ENCODE data around the gene CYBB. TPM values are rescaled to one million over a fixed set of nuclear protein-coding genes. Genes with fewer than 3 reads are reported as not detected.
A peak's percentile ranks its signal among the peaks of the same experiment; 100 is the strongest.

Gene CYBB
- polyA plus RNA-seq, 2 donors = 0.67 to 1.2 TPM

DNA sequence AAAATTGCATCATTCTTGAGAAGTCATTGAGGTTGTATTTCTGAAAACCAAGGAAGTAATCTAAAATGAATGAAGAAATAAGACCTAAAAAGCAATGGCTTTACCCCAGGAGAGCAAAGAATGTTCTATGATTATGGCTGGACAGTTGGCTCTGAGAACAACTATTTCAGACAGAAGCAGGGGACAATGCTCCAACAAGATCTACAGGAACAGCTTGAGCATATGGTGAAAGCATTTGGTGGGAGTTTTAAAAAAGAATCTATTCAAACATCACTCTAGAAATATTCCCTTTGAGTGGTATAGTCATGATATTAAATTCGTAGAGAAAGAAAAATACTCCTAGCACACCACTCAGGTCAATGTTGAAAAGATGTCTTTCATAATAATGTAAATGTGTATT lies 40.8 kb downstream of the CYBB start:
- no peaks in the 10 kb centered on the region for H3K4me1 ChIP-seq (ENCODE audit: control insufficient read depth in 2 of 2, insufficient read depth in 2 of 2, low read length in 1 of 2)
- H3K4me3 ChIP-seq (ENCODE audit: low read depth in 1 of 2, low read length in 2 of 2) = no peak overlapping the region
- H3K27me3 ChIP-seq (ENCODE audit: control insufficient read depth in 1 of 2, insufficient read depth in 2 of 2, low read length in 2 of 2) = no peaks in the 10 kb centered on the region
- no peaks in the 10 kb centered on the region for H3K9me3 ChIP-seq (ENCODE audit: control insufficient read depth in 2 of 2, insufficient read depth in 1 of 2, low read depth in 1 of 2, low read length in 1 of 2)
- H3K36me3 ChIP-seq (ENCODE audit: control insufficient read depth in 2 of 2, insufficient read depth in 2 of 2, low read length in 1 of 2) = no peaks in the 10 kb centered on the region
- H3K27ac ChIP-seq (ENCODE audit: low read depth in 2 of 2, low read length in 1 of 2) = no peak overlapping the region
- 69 to 93% methylated on average over 1 of the region's 1 CpG for WGBS, 2 donors

DNA sequence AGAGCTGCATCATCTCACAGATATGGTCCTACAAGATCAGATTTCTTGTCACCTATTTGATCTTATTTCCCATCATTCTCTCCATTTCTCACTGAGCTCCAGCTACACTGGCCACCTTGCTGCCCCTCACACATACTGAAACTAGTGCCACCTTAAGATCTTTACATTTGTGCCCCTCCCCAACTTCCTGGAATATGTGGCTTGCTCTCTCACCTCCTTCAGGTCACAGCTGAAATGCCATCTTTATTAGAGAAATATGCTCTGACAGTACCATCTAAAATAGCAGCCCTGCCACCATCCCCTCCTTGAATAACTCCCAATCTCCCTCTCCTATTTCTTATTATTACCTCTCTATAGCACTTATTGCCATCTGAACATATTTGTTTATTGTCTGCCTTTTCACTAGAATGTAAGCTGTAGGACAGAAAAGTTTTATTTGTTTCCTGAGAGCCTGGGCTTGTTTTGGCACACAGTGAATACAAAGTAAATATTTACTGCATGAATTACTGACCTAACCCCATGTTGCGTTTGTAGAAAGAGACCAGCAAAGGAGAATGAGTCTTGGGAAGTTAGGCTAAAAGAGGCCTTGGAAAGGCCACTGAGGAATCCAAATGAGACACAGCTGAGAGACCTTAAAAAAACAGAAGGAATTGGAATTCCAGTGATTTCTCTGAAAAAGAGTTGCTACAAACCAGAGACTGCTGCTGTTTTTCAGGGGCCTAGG lies 44.8 kb downstream of the CYBB start:
- Histone ChIP-seq H3K4me3 (ENCODE audit: low read depth in 1 of 2, low read length in 2 of 2) (no peak overlapping the region), H3K27me3 (ENCODE audit: control insufficient read depth in 1 of 2, insufficient read depth in 2 of 2, low read length in 2 of 2) (no peaks in the 10 kb centered on the region), H3K9me3 (ENCODE audit: control insufficient read depth in 2 of 2, insufficient read depth in 1 of 2, low read depth in 1 of 2, low read length in 1 of 2) (no peaks in the 10 kb centered on the region), H3K4me1 (ENCODE audit: control insufficient read depth in 2 of 2, insufficient read depth in 2 of 2, low read length in 1 of 2) (no peaks in the 10 kb centered on the region), H3K27ac (ENCODE audit: low read depth in 2 of 2, low read length in 1 of 2) (no peak overlapping the region), H3K36me3 (ENCODE audit: control insufficient read depth in 2 of 2, insufficient read depth in 2 of 2, low read length in 1 of 2) (no peaks in the 10 kb centered on the region)
- WGBS, 2 donors = 52 to 62% methylated on average over 1 of the region's 1 CpG

DNA sequence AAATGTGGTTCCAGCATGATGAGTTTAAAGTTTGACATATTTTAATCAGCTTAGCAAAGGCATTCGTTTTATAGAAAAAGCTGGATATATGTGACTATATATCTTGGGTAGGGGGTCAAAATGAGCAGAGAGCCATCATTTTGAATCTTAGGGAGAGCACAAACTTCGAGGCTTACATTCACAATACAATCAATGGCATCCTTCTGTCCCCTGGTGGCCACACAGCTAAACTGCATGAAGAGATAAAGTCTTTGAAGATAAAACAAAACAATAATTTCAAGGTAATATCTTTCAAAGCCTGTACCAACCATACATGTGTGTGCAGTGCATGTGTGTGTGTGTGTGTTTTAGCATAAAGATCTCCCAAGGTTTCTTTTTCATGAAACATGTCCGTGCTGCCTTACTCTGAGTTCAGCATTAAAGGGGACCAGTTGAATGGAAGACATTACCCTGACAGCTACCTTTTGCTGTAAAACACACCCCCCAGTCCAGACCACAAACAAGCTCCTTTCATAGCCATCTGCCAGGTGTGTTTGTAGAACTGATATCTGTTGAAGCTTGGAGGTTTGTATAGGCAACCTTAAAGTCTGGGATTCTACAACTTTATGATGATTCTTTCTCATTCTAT lies 45.5 kb downstream of the CYBB start:
- no peak overlapping the region for H3K4me3 ChIP-seq (ENCODE audit: low read depth in 1 of 2, low read length in 2 of 2)
- H3K9me3 ChIP-seq (ENCODE audit: control insufficient read depth in 2 of 2, insufficient read depth in 1 of 2, low read depth in 1 of 2, low read length in 1 of 2) = no peaks in the 10 kb centered on the region
- no peak overlapping the region for H3K27ac ChIP-seq (ENCODE audit: low read depth in 2 of 2, low read length in 1 of 2)
- H3K27me3 ChIP-seq (ENCODE audit: control insufficient read depth in 1 of 2, insufficient read depth in 2 of 2, low read length in 2 of 2) = no peaks in the 10 kb centered on the region
- no peaks in the 10 kb centered on the region for H3K36me3 ChIP-seq (ENCODE audit: control insufficient read depth in 2 of 2, insufficient read depth in 2 of 2, low read length in 1 of 2)
- H3K4me1 ChIP-seq (ENCODE audit: control insufficient read depth in 2 of 2, insufficient read depth in 2 of 2, low read length in 1 of 2) = no peaks in the 10 kb centered on the region
- WGBS, 2 donors = 2 to 7% methylated on average over 3 of the region's 3 CpGs

DNA sequence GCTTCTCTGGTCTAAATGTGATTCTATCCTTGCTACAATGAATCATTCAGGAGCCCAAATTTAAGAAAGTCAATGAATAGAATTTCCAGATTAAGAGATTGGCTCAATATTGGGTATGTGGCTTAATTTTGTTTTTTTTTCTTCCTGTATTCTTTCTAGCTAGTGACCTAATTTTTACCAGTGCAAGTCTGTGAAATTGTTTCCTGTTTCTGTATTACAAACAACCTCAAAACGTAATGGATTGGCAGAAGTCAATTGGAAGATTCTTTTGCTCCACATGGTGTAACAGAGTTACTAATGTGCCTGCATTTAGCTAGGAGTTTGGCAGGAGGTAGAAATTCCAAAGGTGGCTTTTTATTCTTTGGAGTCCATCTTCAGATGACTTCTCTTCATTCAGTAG lies 49.9 kb downstream of the CYBB start:
- 39 to 47% methylated on average over 1 of the region's 1 CpG for WGBS, 2 donors
- H3K27ac ChIP-seq (ENCODE audit: low read depth in 2 of 2, low read length in 1 of 2) = no peak overlapping the region

DNA sequence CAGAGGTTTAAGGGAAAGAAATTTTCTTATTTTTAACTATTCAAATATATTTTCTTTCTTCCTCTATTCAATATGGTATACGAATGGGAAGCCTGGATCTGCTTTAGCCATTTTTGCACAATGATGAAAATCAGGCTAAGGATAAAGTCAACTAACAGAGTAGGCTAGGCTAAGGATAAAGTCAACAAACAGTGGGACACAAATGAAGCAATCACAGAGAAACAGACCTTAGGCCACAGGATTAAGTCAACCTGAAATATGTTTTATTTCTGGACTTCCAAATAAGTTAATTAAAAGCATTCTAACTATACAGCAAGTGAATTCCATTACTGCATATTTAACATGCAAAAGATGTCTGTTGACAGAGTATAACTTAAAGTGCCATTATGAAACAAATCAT lies 50.5 kb downstream of the CYBB start:
- no peak overlapping the region for H3K27ac ChIP-seq (ENCODE audit: low read depth in 2 of 2, low read length in 1 of 2)
- H3K4me1 ChIP-seq (ENCODE audit: control insufficient read depth in 2 of 2, insufficient read depth in 2 of 2, low read length in 1 of 2) = no peaks in the 10 kb centered on the region
- H3K36me3 ChIP-seq (ENCODE audit: control insufficient read depth in 2 of 2, insufficient read depth in 2 of 2, low read length in 1 of 2) = no peaks in the 10 kb centered on the region
- 58 to 97% methylated on average over 1 of the region's 1 CpG for WGBS, 2 donors
- H3K9me3 ChIP-seq (ENCODE audit: control insufficient read depth in 2 of 2, insufficient read depth in 1 of 2, low read depth in 1 of 2, low read length in 1 of 2) = no peaks in the 10 kb centered on the region
- H3K27me3 ChIP-seq (ENCODE audit: control insufficient read depth in 1 of 2, insufficient read depth in 2 of 2, low read length in 2 of 2) = no peaks in the 10 kb centered on the region
- no peak overlapping the region for H3K4me3 ChIP-seq (ENCODE audit: low read depth in 1 of 2, low read length in 2 of 2)

More for the DNA sequence above, 49.9 kb downstream of the CYBB start:
- H3K27me3 ChIP-seq (ENCODE audit: control insufficient read depth in 1 of 2, insufficient read depth in 2 of 2, low read length in 2 of 2) = no peaks in the 10 kb centered on the region
- H3K4me3 ChIP-seq (ENCODE audit: low read depth in 1 of 2, low read length in 2 of 2) = no peak overlapping the region
- no peaks in the 10 kb centered on the region for H3K36me3 ChIP-seq (ENCODE audit: control insufficient read depth in 2 of 2, insufficient read depth in 2 of 2, low read length in 1 of 2)
- H3K9me3 ChIP-seq (ENCODE audit: control insufficient read depth in 2 of 2, insufficient read depth in 1 of 2, low read depth in 1 of 2, low read length in 1 of 2) = no peaks in the 10 kb centered on the region
- no peaks in the 10 kb centered on the region for H3K4me1 ChIP-seq (ENCODE audit: control insufficient read depth in 2 of 2, insufficient read depth in 2 of 2, low read length in 1 of 2)

DNA sequence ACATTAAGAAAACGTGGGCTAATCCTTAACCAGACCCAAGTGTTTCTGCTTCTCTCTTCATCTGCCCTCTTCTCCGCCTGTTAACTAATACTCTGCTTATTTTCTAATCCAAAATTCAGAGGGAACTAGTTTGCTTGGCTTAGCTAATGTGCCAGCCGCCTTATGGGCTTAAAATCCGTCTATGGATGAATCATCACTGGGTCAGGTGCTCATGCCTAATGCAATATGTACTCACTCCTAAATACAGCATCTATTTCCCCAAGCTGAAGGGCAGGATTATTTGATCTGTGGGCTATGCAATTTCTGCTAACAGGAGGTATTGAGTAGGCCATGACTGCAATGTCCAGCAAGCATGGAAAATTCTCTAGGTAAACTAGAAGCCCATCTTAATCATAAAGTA lies 55.1 kb downstream of the CYBB start:
- no peak overlapping the region for H3K4me3 ChIP-seq (ENCODE audit: low read depth in 1 of 2, low read length in 2 of 2)
- H3K9me3 ChIP-seq (ENCODE audit: control insufficient read depth in 2 of 2, insufficient read depth in 1 of 2, low read depth in 1 of 2, low read length in 1 of 2) = no peaks in the 10 kb centered on the region
- H3K27ac ChIP-seq (ENCODE audit: low read depth in 2 of 2, low read length in 1 of 2) = no peak overlapping the region
- peaks cover 0 to 2% of the 10 kb centered on the region in 2 donors for H3K36me3 ChIP-seq (ENCODE audit: control insufficient read depth in 2 of 2, insufficient read depth in 2 of 2, low read length in 1 of 2)
- no peaks in the 10 kb centered on the region for H3K27me3 ChIP-seq (ENCODE audit: control insufficient read depth in 1 of 2, insufficient read depth in 2 of 2, low read length in 2 of 2)
- H3K4me1 ChIP-seq (ENCODE audit: control insufficient read depth in 2 of 2, insufficient read depth in 2 of 2, low read length in 1 of 2) = no peaks in the 10 kb centered on the region
- 54 to 59% methylated on average over 4 of the region's 4 CpGs for WGBS, 2 donors

DNA sequence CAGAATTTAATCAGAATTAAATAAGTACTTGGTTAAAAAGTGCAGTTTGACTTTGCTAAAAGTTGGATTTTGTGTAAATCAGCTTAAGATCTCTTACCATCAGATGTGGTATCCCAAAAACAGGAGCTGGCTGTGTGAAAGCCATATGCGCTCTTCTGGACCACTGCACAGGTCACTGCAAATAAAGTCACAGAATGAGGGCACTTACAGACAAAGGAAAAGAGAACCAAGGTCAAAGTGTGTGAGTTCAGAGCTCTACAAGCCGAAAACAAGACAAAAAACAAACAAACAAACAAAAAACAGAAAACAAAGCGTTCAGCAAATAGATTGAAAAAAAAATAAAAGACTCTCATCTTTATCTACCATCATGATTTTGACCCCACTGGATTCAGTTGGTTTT lies 61.1 kb downstream of the CYBB start:
- H3K4me3 ChIP-seq (ENCODE audit: low read depth in 1 of 2, low read length in 2 of 2) = no peak overlapping the region
- H3K27me3 ChIP-seq (ENCODE audit: control insufficient read depth in 1 of 2, insufficient read depth in 2 of 2, low read length in 2 of 2) = no peaks in the 10 kb centered on the region
- H3K36me3 ChIP-seq (ENCODE audit: control insufficient read depth in 2 of 2, insufficient read depth in 2 of 2, low read length in 1 of 2) = peaks cover 0 to 2% of the 10 kb centered on the region in 2 donors
- H3K4me1 ChIP-seq (ENCODE audit: control insufficient read depth in 2 of 2, insufficient read depth in 2 of 2, low read length in 1 of 2) = no peaks in the 10 kb centered on the region
- H3K9me3 ChIP-seq (ENCODE audit: control insufficient read depth in 2 of 2, insufficient read depth in 1 of 2, low read depth in 1 of 2, low read length in 1 of 2) = no peaks in the 10 kb centered on the region
- no peak overlapping the region for H3K27ac ChIP-seq (ENCODE audit: low read depth in 2 of 2, low read length in 1 of 2)
- 79 to 96% methylated on average over 3 of the region's 3 CpGs for WGBS, 2 donors

DNA sequence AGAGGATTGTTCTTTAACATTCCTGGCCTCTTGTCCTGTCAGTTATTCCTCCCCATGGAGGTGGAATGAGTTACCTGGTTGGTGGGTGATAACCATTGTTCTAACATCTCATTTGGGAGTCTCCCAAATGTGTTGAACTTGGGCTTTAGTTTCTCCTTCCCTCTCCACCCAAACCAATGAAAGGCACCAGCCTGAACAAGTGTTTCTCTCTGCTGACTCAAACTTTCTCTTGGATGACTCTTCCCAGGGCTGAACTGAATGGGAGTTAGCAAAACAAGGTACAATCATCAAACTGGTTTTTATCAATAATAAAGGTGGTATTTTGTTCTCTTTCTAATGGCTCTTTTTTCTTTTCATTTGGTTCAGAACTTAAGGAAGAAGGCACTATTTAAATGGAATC lies 64.8 kb downstream of the CYBB start:
- peaks cover 0 to under 1% of the 10 kb centered on the region in 2 donors for H3K27me3 ChIP-seq (ENCODE audit: control insufficient read depth in 1 of 2, insufficient read depth in 2 of 2, low read length in 2 of 2)
- no peaks in the 10 kb centered on the region for H3K4me1 ChIP-seq (ENCODE audit: control insufficient read depth in 2 of 2, insufficient read depth in 2 of 2, low read length in 1 of 2)
- no peaks in the 10 kb centered on the region for H3K9me3 ChIP-seq (ENCODE audit: control insufficient read depth in 2 of 2, insufficient read depth in 1 of 2, low read depth in 1 of 2, low read length in 1 of 2)
- H3K4me3 ChIP-seq (ENCODE audit: low read depth in 1 of 2, low read length in 2 of 2) = no peak overlapping the region
- no peak overlapping the region for H3K27ac ChIP-seq (ENCODE audit: low read depth in 2 of 2, low read length in 1 of 2)
- H3K36me3 ChIP-seq (ENCODE audit: control insufficient read depth in 2 of 2, insufficient read depth in 2 of 2, low read length in 1 of 2) = no peaks in the 10 kb centered on the region

DNA sequence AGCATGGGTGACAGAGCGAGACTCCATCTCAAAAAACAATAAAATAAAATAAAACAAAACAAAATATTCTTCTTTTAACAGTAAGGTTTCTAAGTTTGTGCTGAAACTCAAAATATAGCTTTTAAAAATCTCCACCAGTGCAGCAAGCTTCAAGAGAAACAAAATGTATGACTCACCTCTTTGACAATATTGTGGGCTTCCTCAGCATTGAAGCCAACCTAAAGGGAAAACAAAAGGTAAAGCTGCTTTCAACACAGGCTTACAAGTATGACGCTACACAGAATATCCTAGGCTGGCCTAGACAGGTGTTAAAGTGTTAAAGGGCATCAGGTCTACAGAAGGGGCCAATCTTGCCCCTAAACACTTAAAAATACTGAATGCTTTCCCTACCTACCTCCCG lies 66.3 kb downstream of the CYBB start:
- WGBS, 2 donors = 61 to 65% methylated on average over 3 of the region's 3 CpGs
- H3K27me3 ChIP-seq (ENCODE audit: control insufficient read depth in 1 of 2, insufficient read depth in 2 of 2, low read length in 2 of 2) = peaks cover 0 to 3% of the 10 kb centered on the region in 2 donors
- no peak overlapping the region for H3K4me3 ChIP-seq (ENCODE audit: low read depth in 1 of 2, low read length in 2 of 2)
- peak overlapping the region; percentile 30 to 82 for H3K27ac ChIP-seq (ENCODE audit: low read depth in 2 of 2, low read length in 1 of 2)
- no peaks in the 10 kb centered on the region for H3K9me3 ChIP-seq (ENCODE audit: control insufficient read depth in 2 of 2, insufficient read depth in 1 of 2, low read depth in 1 of 2, low read length in 1 of 2)
- H3K4me1 ChIP-seq (ENCODE audit: control insufficient read depth in 2 of 2, insufficient read depth in 2 of 2, low read length in 1 of 2) = no peaks in the 10 kb centered on the region
- H3K36me3 ChIP-seq (ENCODE audit: control insufficient read depth in 2 of 2, insufficient read depth in 2 of 2, low read length in 1 of 2) = no peaks in the 10 kb centered on the region

DNA sequence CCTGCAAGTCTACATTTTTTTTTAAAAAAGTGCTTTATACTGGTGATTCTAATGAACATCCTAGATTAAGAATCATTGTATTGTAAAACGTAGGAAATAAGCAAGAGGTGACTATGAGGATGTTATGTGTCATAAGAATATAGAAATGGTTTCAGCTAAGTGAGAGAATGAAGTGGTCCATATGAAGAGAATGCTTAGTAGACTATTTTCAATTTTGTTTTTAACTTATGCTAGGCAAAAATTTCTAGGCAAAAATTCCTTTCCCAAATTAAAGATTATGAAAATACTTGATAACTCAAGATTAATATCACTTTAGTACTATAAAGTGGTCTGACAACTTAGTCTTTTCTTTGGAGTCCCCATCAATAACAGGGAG lies 66.7 kb downstream of the CYBB start:
- H3K36me3 ChIP-seq (ENCODE audit: control insufficient read depth in 2 of 2, insufficient read depth in 2 of 2, low read length in 1 of 2) = no peaks in the 10 kb centered on the region
- no peaks in the 10 kb centered on the region for H3K9me3 ChIP-seq (ENCODE audit: control insufficient read depth in 2 of 2, insufficient read depth in 1 of 2, low read depth in 1 of 2, low read length in 1 of 2)
- no peaks in the 10 kb centered on the region for H3K4me1 ChIP-seq (ENCODE audit: control insufficient read depth in 2 of 2, insufficient read depth in 2 of 2, low read length in 1 of 2)
- peak overlapping the region; percentile 58 for H3K4me3 ChIP-seq (ENCODE audit: low read depth in 1 of 2, low read length in 2 of 2)
- peaks cover 0 to 3% of the 10 kb centered on the region in 2 donors for H3K27me3 ChIP-seq (ENCODE audit: control insufficient read depth in 1 of 2, insufficient read depth in 2 of 2, low read length in 2 of 2)
- peak overlapping the region; percentile 91 to 92 for H3K27ac ChIP-seq (ENCODE audit: low read depth in 2 of 2, low read length in 1 of 2)
- 14 to 15% methylated on average over 1 of the region's 1 CpG for WGBS, 2 donors

All from esophagus (tissue), 2 donors.